GM23248 (cell line): ENCODE measurements around the gene GRIN1.

Experiments used
- EZH2 ChIP-seq: fragments of 200-600 bp; sonication (generic); IDR thresholded peaks from 2 replicates; pipeline ENCODE4 v1.6.1; 2018; ENCODE audit warnings: antibody characterized with exemption, mild to moderate bottlenecking; ENCODE audit not compliant: insufficient read depth, poor library complexity, severe bottlenecking
- EZH2phosphoT487 ChIP-seq: fragments of 200-600 bp; sonication (generic); IDR thresholded peaks from 2 replicates; pipeline ENCODE4 v1.6.1; 2018; ENCODE audit warnings: antibody characterized with exemption, moderate library complexity, mild to moderate bottlenecking, low read depth; ENCODE audit not compliant: insufficient read depth

DNA sequence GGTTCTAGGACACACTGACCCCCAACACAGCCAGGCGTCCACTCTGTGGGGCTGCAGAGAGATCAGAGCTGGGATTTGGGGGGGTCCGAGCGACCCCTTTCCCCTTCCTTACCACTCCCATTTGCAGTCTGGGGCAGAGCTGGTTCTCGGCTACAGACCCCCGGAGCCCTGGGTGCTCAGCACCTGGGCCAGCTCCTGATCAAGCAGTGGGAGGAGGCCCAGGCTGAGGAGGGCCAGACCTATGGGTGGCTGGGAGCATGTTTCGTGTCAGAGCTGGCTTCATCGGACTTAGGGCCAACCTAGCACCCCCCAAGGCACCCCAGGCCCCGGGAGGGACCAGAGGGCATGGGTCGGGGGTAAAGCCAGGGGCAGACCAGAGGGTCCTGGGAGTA lies 7.6 kb downstream of the GRIN1 start:
- TF ChIP-seq EZH2phosphoT487 (no peak), EZH2 (no peak)
